SK-N-SH (cell line): ENCODE results near the gene UNC79.

Experiments used
- EZH2phosphoT487 ChIP-seq: fragments of 200-600 bp; sonication (generic); IDR thresholded peaks from 2 replicates; pipeline ENCODE4 v1.6.1; 2017; ENCODE audit warnings: low read depth, mixed run types, mild to moderate bottlenecking, antibody characterized with exemption, moderate library complexity, borderline replicate concordance
- TF ChIP-seq, protein P1 (sequence below): fragments of 200-600 bp; sonication (generic); IDR thresholded peaks from 2 replicates; pipeline ENCODE4 v1.6.1; 2017; ENCODE audit warnings: antibody characterized with exemption, mild to moderate bottlenecking, moderate library complexity

DNA sequence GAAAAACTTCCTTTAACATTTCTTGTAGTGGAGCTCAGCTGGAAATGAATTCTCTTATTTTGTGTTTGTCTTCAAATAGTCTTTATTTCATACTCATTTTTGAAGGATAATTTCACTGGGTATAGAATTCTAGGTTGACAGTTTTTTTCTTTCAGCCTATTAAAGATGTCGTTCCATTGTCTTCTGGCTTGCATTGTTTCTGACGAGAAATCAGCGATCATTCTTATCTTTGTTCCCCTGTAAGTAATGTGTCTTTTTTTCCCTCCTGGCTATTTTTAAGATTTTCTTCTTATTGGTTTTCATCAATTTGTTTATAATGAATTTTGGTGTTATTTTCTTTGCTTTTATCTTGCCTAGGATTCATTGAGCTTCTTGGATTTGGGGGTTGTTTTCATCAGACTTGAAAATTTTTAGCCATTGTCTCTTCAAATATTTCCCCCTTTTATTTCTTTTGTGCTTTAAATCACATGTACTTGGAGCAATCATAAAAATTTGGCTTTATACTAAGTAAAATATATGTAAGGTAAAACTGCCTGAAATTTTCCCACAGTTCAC lies 89.4 kb downstream of the UNC79 start:
- TF ChIP-seq EZH2phosphoT487: no peak
- TF ChIP-seq, protein P1, sequence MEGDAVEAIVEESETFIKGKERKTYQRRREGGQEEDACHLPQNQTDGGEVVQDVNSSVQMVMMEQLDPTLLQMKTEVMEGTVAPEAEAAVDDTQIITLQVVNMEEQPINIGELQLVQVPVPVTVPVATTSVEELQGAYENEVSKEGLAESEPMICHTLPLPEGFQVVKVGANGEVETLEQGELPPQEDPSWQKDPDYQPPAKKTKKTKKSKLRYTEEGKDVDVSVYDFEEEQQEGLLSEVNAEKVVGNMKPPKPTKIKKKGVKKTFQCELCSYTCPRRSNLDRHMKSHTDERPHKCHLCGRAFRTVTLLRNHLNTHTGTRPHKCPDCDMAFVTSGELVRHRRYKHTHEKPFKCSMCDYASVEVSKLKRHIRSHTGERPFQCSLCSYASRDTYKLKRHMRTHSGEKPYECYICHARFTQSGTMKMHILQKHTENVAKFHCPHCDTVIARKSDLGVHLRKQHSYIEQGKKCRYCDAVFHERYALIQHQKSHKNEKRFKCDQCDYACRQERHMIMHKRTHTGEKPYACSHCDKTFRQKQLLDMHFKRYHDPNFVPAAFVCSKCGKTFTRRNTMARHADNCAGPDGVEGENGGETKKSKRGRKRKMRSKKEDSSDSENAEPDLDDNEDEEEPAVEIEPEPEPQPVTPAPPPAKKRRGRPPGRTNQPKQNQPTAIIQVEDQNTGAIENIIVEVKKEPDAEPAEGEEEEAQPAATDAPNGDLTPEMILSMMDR: no peak
